Jurkat, Clone E6-1 (cell line): ENCODE data around the gene CLPX.
"Not testable (repeated sequence)": the region's sequence is repeated elsewhere in the genome, so short reads cannot be mapped to it uniquely, and the experiment has no call there.

Experiments
- DNase-seq: peaks from one replicate; pipeline ENCODE4 v3.0.0-alpha.2; 2011; ENCODE audit warnings: low read depth, low spot score
- H3K4me3 ChIP-seq: 2 replicates; pipeline ENCODE4 v1.5.1; 2011; ENCODE audit warnings: mild to moderate bottlenecking, low read length, control low read depth, moderate library complexity

CLPX gene

DNA sequence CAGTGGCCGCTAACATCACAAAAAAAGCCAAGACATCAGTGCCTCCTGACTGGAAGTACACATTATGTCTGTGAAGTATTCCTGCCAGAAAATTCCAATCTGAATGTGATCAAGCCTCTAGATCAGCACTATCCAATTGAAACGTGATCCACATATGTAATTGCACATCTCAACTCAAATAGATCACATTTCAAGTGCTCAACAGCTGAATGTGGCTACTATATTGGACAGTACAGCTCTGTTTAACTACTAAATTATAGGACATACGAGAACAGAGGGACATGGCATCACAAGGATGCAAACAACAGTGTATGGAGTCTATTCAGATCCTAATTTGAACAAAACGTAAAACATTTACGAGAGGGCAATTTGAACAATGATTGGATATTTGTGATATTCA is 69.6 kb downstream of the CLPX start:
- no peak overlapping the region for H3K4me3 ChIP-seq
- DNase-seq, result no peak

- no peak within 1 kb of the TSS for H3K4me3 ChIP-seq
- no peak for DNase-seq
Observed at GRCh38 chr15:65115086-65115485, 70.1 kb downstream of the CLPX start, which contains the start of gene UBAP1L. Gene UBAP1L (minus strand): TSS chr15:65115200. CDS start chr15:65106215, 8,985 bp downstream.

DNA sequence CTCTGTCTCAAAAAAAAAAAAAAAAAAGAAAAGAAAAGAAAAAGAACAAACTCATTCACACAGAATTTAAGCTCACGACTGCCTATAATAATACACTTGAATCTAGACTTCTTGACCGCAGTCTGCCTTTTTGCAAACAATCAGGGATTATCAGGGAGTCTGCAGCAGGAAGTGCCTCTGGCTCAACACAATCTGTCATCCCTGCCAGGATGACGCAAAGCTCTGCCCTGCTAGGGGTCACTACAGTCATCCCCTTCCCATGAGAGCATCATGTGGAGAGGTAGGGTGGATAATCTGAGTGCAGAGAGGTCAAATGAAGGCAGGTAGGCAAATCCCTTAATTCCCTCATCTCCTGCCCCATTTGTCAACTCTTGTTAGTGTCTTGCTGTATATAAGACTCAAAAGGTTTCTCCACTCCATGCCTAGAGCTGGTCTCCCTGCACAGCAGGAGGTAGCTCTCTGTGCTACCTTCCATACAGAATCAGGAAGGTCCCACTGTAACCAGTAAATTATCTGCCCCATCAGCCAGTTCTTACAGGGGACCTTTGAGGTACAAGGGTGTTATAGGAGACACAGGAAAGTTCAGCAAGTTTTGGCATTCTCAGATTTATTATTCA is 74.4 kb downstream of the CLPX start:
- no peak overlapping the region for H3K4me3 ChIP-seq
- DNase-seq, result no peak

DNA sequence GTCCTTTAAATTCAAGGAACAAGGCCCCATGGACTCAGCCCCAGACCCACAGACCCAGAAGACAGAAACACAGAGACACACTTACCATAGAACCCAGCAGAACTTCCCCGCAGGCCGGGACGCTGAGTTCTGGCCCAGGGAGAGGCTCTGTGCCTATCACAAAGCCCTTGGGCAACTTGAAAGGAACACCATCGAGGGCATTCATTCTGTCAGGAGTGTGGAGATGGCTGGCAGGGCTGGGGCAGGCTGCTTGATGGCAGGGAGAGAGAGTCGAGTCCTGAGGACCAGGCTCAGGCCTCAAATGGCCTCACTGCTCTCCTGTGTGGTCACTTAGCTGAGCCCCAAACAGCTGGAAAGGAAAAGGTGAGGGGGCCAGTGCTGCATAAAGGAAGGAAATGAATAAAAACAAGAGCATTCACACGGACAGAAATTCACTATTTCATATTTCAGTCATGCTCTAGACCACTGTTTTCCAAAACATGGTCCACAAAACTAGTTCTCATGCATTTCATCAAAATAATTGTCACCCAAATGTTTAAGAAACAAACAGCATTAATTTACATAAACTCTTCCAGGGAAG is 79.0 kb downstream of the CLPX start:
- H3K4me3 ChIP-seq, result no peak overlapping the region
- DNase-seq, result no peak

DNA sequence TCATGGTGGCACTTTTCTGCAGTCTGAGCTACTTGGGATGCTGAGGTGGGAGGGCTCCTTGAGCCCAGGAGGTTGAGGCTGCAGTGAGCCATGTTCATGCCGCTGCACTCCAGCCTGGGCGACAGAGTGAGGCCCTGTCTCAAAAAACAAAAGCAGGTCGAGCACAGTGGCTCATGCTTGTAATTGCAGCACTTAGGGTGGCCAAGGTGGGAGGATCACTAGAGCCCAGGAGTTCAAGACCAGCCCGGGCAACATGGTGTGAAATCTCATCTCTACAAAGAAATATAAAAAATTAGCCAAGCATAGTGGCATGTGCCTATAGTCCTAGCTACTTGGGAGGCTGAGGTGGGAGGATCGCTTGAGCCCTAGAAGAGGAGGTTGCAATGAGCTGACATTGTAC is 80.1 kb downstream of the CLPX start:
- DNase-seq, result no peak

DNA sequence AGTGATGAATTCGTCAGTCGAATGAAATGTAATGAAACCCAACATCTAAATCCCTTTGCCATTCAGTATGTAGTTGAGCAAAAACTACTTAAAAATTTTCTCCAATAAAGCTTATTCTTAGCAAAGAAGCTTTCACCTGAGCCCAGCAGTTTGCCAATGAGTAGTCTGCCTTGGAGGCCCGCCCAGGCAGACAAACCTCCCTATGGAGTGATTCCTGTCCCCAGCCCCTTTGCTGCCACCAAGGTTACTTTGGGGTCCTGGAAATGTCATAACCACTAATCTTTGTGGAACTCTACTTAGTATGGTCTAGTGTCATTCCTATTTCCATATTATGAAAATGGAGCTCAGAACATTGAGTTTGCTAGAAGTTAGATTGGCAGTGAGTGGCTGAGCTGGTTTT is 82.2 kb downstream of the CLPX start:
- no peak overlapping the region for H3K4me3 ChIP-seq
- no peak for DNase-seq

More for the DNA sequence above, 80.1 kb downstream of the CLPX start:
- H3K4me3 ChIP-seq, result no peak overlapping the region

- no peak overlapping the region for H3K4me3 ChIP-seq
- DNase-seq, result no peak
Observed at GRCh38 chr15:65101891-65102708, 83.0 kb downstream of the CLPX start.

- H3K4me3 ChIP-seq, result no peak overlapping the region
- DNase-seq, result peak; percentile 41
Observed at GRCh38 chr15:65101411-65101890, 83.7 kb downstream of the CLPX start.

GRCh38 chr15:65100442-65100841 is 84.7 kb downstream of the CLPX start:
- DNase-seq, result no peak
- no peak overlapping the region for H3K4me3 ChIP-seq

GRCh38 chr15:65099801-65100200 is 85.3 kb downstream of the CLPX start:
- H3K4me3 ChIP-seq, DNase-seq: not testable (repeated sequence)

- no peak overlapping the region for H3K4me3 ChIP-seq
- no peak for DNase-seq
Observed at GRCh38 chr15:65099336-65099735, 85.8 kb downstream of the CLPX start.
